Glutamatergic neuron (in vitro differentiated cells): ENCODE data around the gene FPR3. TPM values are rescaled to one million over a fixed set of nuclear protein-coding genes. Genes with fewer than 3 reads are reported as not detected.

Experiments
- DNase-seq: peaks from one replicate; pipeline ENCODE4 v3.0.0; 2022
- H3K27ac Mint-ChIP-seq: one replicate; pipeline ENCODE4 v1.8.0; 2020; ENCODE audit warnings: mild to moderate bottlenecking, mixed read lengths, inconsistent platforms; ENCODE audit not compliant: unreplicated experiment
- H3K27me3 Mint-ChIP-seq: one replicate; pipeline ENCODE4 v1.8.0; 2020; ENCODE audit warnings: mild to moderate bottlenecking, moderate library complexity, mixed read lengths, inconsistent platforms; ENCODE audit not compliant: unreplicated experiment
- H3K36me3 Mint-ChIP-seq: one replicate; pipeline ENCODE4 v1.8.0; 2020; ENCODE audit warnings: mild to moderate bottlenecking, mixed read lengths, inconsistent platforms; ENCODE audit not compliant: unreplicated experiment
- H3K4me1 Mint-ChIP-seq: one replicate; pipeline ENCODE4 v1.8.0; 2020; ENCODE audit warnings: mild to moderate bottlenecking, low read depth, mixed read lengths, inconsistent platforms; ENCODE audit not compliant: unreplicated experiment
- H3K4me3 Mint-ChIP-seq: one replicate; pipeline ENCODE4 v1.8.0; 2020; ENCODE audit warnings: mild to moderate bottlenecking, mixed read lengths, inconsistent platforms; ENCODE audit not compliant: unreplicated experiment
- H3K9me3 Mint-ChIP-seq: one replicate; pipeline ENCODE4 v1.8.0; 2020; ENCODE audit warnings: mild to moderate bottlenecking, moderate library complexity, mixed read lengths, inconsistent platforms; ENCODE audit not compliant: unreplicated experiment
- CTCF ChIP-seq: fragments of 200-600 bp; sonication (generic); IDR thresholded peaks from one replicate; pipeline ENCODE4 v1.5.0; 2021; ENCODE audit not compliant: partially characterized antibody, unreplicated experiment
- total RNA-seq: library from RNA; stranded (reverse); fragmentation: NEBNext Ultra II Directional; extraction: Animal tissue kit (Norgen Biotek cat#: 25700); gene quantifications from one replicate; pipeline ENCODE4 v1.2.1, GENCODE V29; 2021; ENCODE audit not compliant: unreplicated experiment

Gene FPR3
- total RNA-seq, 1 donor from 2014 or later = not detected

GRCh38 chr19:51820831-51821446 is 26.0 kb downstream of the FPR3 start:
- Mint-ChIP-seq H3K36me3 (peaks cover 12% of the 10 kb centered on the region), H3K9me3 (peaks cover 2% of the 10 kb centered on the region)

GRCh38 chr19:51821456-51821855 is 26.5 kb downstream of the FPR3 start:
- peaks cover 2% of the 10 kb centered on the region for H3K9me3 Mint-ChIP-seq
- H3K4me3 Mint-ChIP-seq = no peak overlapping the region
- H3K27ac Mint-ChIP-seq = no peak overlapping the region
- peaks cover 12% of the 10 kb centered on the region for H3K36me3 Mint-ChIP-seq
- TF ChIP-seq CTCF = no peak
- DNase-seq = no peak
- H3K27me3 Mint-ChIP-seq = no peaks in the 10 kb centered on the region
- no peaks in the 10 kb centered on the region for H3K4me1 Mint-ChIP-seq

More at GRCh38 chr19:51820831-51821446, 26.0 kb downstream of the FPR3 start:
- Mint-ChIP-seq H3K27me3 (no peaks in the 10 kb centered on the region), H3K4me3 (no peak overlapping the region), H3K27ac (no peak overlapping the region), H3K4me1 (no peaks in the 10 kb centered on the region)
- DNase-seq = no peak
- TF ChIP-seq CTCF = no peak

GRCh38 chr19:51821921-51822320 is 27.0 kb downstream of the FPR3 start:
- H3K4me3 Mint-ChIP-seq = no peak overlapping the region
- no peaks in the 10 kb centered on the region for H3K4me1 Mint-ChIP-seq
- no peak for DNase-seq
- TF ChIP-seq CTCF = no peak
- H3K9me3 Mint-ChIP-seq = peaks cover 2% of the 10 kb centered on the region
- peaks cover 12% of the 10 kb centered on the region for H3K36me3 Mint-ChIP-seq
- H3K27ac Mint-ChIP-seq = no peak overlapping the region
- no peaks in the 10 kb centered on the region for H3K27me3 Mint-ChIP-seq

GRCh38 chr19:51822325-51822724 is 27.4 kb downstream of the FPR3 start:
- H3K9me3 Mint-ChIP-seq = peaks cover 2% of the 10 kb centered on the region
- no peak overlapping the region for H3K27ac Mint-ChIP-seq
- H3K4me3 Mint-ChIP-seq = no peak overlapping the region
- H3K27me3 Mint-ChIP-seq = no peaks in the 10 kb centered on the region
- no peak for DNase-seq
- H3K4me1 Mint-ChIP-seq = no peaks in the 10 kb centered on the region
- H3K36me3 Mint-ChIP-seq = peaks cover 12% of the 10 kb centered on the region
- TF ChIP-seq CTCF = no peak

- Mint-ChIP-seq H3K9me3 (peaks cover 2% of the 10 kb centered on the region), H3K36me3 (peaks cover 12% of the 10 kb centered on the region), H3K27me3 (no peaks in the 10 kb centered on the region), H3K4me3 (no peak overlapping the region), H3K27ac (no peak overlapping the region), H3K4me1 (no peaks in the 10 kb centered on the region)
- no peak for DNase-seq
- no peak for TF ChIP-seq CTCF
These were observed 28.0 kb downstream of the FPR3 start for GRCh38 chr19:51822946-51823345.
